Heart left ventricle (tissue), 13 donors: ENCODE data around the gene MFGE8.

Experiments used
- POLR2A ChIP-seq, 2 donors: fragments of 450-650 bp; IDR thresholded peaks; one replicate each; pipeline ENCODE4 v1.6.1; 2017; ENCODE audit warnings: antibody characterized with exemption in 2 of 2, mild to moderate bottlenecking in 2 of 2, moderate library complexity in 2 of 2
- TF ChIP-seq, protein P1 (sequence below), 12 donors: fragments of 200-600 bp; sonication (generic) in 4 of 12; IDR thresholded peaks; one replicate each; pipeline versions ENCODE4 v1.5.0 to v1.8.0; 2018 to 2022; ENCODE audit warnings: antibody characterized with exemption in 12 of 12, mild to moderate bottlenecking in 5 of 12
- donor health status: ischemic (EF 13 %, LVEDD 7.1; RV severe dilation, severe dysfunction).
- donor health status: DM: no; HTN: yes; CAD: no.
- donor health status: DM: no; HTN: no; CAD: no.
- donor health status: ischemic (EF 25% LVEDD 6.9; RV normal size, moderate dysfunction).
- donor health status: ischemic (EF 25% LVEDD 5.7; RV mildly dilated, moderate dysfunction).
- donor health status: ischemic (EF 35%, LVEDD 5.7; RV mildly dilated, moderate dysfunction).
- donor health status: nonischemic (EF 11% LVEDD 7.7; RV severe dilation, severe dysfunction).
- donor health status: DM: yes; HTN: yes; CAD: no.
- donor health status: PGD.
- donor health status: ischemic (EF 29% LVEDD 5.4; RV normal size, mild dysfunction).
- donor health status: nonischemic (EF 23%, LVEDD 6.1; RV moderate dilation, normal function).

- TF ChIP-seq, protein P1, sequence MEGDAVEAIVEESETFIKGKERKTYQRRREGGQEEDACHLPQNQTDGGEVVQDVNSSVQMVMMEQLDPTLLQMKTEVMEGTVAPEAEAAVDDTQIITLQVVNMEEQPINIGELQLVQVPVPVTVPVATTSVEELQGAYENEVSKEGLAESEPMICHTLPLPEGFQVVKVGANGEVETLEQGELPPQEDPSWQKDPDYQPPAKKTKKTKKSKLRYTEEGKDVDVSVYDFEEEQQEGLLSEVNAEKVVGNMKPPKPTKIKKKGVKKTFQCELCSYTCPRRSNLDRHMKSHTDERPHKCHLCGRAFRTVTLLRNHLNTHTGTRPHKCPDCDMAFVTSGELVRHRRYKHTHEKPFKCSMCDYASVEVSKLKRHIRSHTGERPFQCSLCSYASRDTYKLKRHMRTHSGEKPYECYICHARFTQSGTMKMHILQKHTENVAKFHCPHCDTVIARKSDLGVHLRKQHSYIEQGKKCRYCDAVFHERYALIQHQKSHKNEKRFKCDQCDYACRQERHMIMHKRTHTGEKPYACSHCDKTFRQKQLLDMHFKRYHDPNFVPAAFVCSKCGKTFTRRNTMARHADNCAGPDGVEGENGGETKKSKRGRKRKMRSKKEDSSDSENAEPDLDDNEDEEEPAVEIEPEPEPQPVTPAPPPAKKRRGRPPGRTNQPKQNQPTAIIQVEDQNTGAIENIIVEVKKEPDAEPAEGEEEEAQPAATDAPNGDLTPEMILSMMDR (IDR thresholded peaks at IDR 0.05): peak in 1 of 12 donors; percentile 12
- TF ChIP-seq POLR2A (IDR thresholded peaks at IDR 0.05): no peak
Observed at GRCh38 chr15:88874684-88875083, 38.5 kb downstream of the MFGE8 start.
